Measurements from ENCODE around the gene RAD51B. TPM values are rescaled to one million over a fixed set of nuclear protein-coding genes. Genes with fewer than 3 reads are reported as not detected.

The RAD51B gene
- total RNA-seq, 1 experiment from 2014 or later: 20.0 TPM

DNA sequence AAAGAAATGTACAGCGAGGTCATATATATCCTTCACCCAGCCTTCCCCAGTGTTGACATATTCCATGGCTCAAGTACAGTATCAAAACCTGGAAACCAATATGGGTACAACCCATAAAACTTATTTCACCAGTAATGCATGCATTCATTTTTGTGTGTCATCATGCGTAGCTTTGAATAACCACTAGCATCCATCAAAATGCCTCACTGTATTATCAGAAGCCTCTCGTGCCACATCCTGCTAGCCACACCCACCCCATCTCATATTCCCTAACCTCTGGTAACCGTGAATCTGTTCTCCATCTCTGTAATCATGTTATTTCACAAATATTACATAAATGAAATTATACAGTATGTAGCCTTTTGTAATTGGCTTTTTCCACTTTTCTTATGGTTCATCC is 314.3 kb downstream of the RAD51B start (continued):
- TF ChIP-seq, protein P1, sequence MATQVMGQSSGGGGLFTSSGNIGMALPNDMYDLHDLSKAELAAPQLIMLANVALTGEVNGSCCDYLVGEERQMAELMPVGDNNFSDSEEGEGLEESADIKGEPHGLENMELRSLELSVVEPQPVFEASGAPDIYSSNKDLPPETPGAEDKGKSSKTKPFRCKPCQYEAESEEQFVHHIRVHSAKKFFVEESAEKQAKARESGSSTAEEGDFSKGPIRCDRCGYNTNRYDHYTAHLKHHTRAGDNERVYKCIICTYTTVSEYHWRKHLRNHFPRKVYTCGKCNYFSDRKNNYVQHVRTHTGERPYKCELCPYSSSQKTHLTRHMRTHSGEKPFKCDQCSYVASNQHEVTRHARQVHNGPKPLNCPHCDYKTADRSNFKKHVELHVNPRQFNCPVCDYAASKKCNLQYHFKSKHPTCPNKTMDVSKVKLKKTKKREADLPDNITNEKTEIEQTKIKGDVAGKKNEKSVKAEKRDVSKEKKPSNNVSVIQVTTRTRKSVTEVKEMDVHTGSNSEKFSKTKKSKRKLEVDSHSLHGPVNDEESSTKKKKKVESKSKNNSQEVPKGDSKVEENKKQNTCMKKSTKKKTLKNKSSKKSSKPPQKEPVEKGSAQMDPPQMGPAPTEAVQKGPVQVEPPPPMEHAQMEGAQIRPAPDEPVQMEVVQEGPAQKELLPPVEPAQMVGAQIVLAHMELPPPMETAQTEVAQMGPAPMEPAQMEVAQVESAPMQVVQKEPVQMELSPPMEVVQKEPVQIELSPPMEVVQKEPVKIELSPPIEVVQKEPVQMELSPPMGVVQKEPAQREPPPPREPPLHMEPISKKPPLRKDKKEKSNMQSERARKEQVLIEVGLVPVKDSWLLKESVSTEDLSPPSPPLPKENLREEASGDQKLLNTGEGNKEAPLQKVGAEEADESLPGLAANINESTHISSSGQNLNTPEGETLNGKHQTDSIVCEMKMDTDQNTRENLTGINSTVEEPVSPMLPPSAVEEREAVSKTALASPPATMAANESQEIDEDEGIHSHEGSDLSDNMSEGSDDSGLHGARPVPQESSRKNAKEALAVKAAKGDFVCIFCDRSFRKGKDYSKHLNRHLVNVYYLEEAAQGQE (IDR thresholded peaks at IDR 0.05; ENCODE audit: low read depth): no peak
- TF ChIP-seq CTCF (IDR thresholded peaks at IDR 0.05 in 2 of 3, conservative IDR thresholded peaks at IDR 0.05 in 1 of 3; ENCODE audit: borderline replicate concordance in 1 of 3, insufficient read depth in 1 of 3, low read depth in 2 of 3, low read length in 2 of 3) (no peak), CEBPB (IDR thresholded peaks at IDR 0.05; ENCODE audit: low read depth) (no peak), CBX3 (IDR thresholded peaks at IDR 0.05; ENCODE audit: low read depth) (no peak)

GRCh38 chr14:68135028-68135427 is 315.4 kb downstream of the RAD51B start:
- Histone ChIP-seq H2AFZ (ENCODE audit: low read depth, low read length, poor library complexity, severe bottlenecking) (no peak overlapping the region), H3K9me3 (ENCODE audit: control insufficient read depth in 1 of 2, insufficient read depth in 1 of 2, low read depth in 1 of 2, low read length in 2 of 2) (no peaks in the 10 kb centered on the region), H4K20me1 (ENCODE audit: insufficient read depth) (no peaks in the 10 kb centered on the region), H3K27me3 (ENCODE audit: insufficient read depth, low read length) (no peaks in the 10 kb centered on the region), H3K9me2 (ENCODE audit: insufficient read depth) (no peaks in the 10 kb centered on the region), H3K9ac (ENCODE audit: low read length) (no peak overlapping the region), H3K4me3 (replicated peaks in 1 of 2; ENCODE audit: low read depth in 1 of 2, low read length in 2 of 2) (no peak overlapping the region), H3K36me3 (ENCODE audit: control insufficient read depth in 1 of 2, insufficient read depth in 2 of 2, low read length in 2 of 2) (no peaks in the 10 kb centered on the region), H3K4me1 (ENCODE audit: control insufficient read depth in 1 of 2, insufficient read depth in 2 of 2, low read length in 2 of 2) (peaks cover 32 to 48% of the 10 kb centered on the region in 2 experiments), H3K79me2 (ENCODE audit: insufficient read depth, low read length) (no peaks in the 10 kb centered on the region), H3K4me2 (ENCODE audit: low read length) (no peak overlapping the region), H3K27ac (ENCODE audit: low read depth, low read length) (peak overlapping the region; percentile 22; the same call in 1 of the 2 replicates)
- BruUV-seq (replicated peaks): no TSS peak
- no peak for TF ChIP-seq FOSL1 (IDR thresholded peaks at IDR 0.05; ENCODE audit: low read depth)
- no peak for TF ChIP-seq POLR2A (IDR thresholded peaks at IDR 0.05; ENCODE audit: borderline replicate concordance, extremely low read depth, insufficient read depth, insufficient read length)
- TF ChIP-seq CBX3 (IDR thresholded peaks at IDR 0.05; ENCODE audit: low read depth): no peak
- TF ChIP-seq, protein P2, sequence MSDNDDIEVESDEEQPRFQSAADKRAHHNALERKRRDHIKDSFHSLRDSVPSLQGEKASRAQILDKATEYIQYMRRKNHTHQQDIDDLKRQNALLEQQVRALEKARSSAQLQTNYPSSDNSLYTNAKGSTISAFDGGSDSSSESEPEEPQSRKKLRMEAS (IDR thresholded peaks at IDR 0.05): no peak
- TF ChIP-seq ZNF274 (IDR thresholded peaks at IDR 0.05; ENCODE audit: low read depth, low read length): no peak
- TF ChIP-seq JUND (IDR thresholded peaks at IDR 0.05): no peak
- no peak for TF ChIP-seq ZFX (IDR thresholded peaks at IDR 0.05)
- no peak for TF ChIP-seq SP1 (IDR thresholded peaks at IDR 0.05; ENCODE audit: low read depth)
- TF ChIP-seq, protein P1 (IDR thresholded peaks at IDR 0.05; ENCODE audit: low read depth): no peak
- TF ChIP-seq EGR1 (IDR thresholded peaks at IDR 0.05; ENCODE audit: low read depth): no peak
- TF ChIP-seq POLR2AphosphoS5 (IDR thresholded peaks at IDR 0.05; ENCODE audit: low read depth, low read length): no peak
- TF ChIP-seq, protein P3, sequence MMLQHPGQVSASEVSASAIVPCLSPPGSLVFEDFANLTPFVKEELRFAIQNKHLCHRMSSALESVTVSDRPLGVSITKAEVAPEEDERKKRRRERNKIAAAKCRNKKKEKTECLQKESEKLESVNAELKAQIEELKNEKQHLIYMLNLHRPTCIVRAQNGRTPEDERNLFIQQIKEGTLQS (IDR thresholded peaks at IDR 0.05): no peak
- ChIA-PET CTCF (no interaction called here), RAD21 (ENCODE audit: low non-redundant PET in 1 of 2, low total read pairs in 2 of 2, uncharacterized antibody in 2 of 2, unreplicated experiment in 2 of 2) (no interaction called here), POLR2A (no interaction called here)
- no peak for ATAC-seq
- no peak for DNase-seq (ENCODE audit: low read depth, low spot score)
- intact Hi-C loops (cut with micrococcal nuclease): no loop called here

All from HCT116 (cell line).